T-helper 17 cell (primary cell): ENCODE data around the gene ITGAD. TPM values are rescaled to one million over a fixed set of nuclear protein-coding genes. Genes with fewer than 3 reads are reported as not detected.

Source experiments
- ATAC-seq: fragments of 150-1000 bp; cut with Tn5 transposase; 2 replicates; pipeline ENCODE4 v1.10.0; 2021; ENCODE audit warnings: mild to moderate bottlenecking, moderate library complexity
- DNase-seq, 3 donors: peaks; one replicate each; pipeline versions ENCODE4 v3.0.0 to v3.0.0-alpha.2; 2020 to 2021
- H3K9me3 ChIP-seq: one replicate; pipeline ENCODE4 v1.7.0; 2013; ENCODE audit warnings: low read length, mild to moderate bottlenecking; ENCODE audit not compliant: control insufficient read depth, poor library complexity, severe bottlenecking
- H3K27ac Mint-ChIP-seq: one replicate; pipeline ENCODE4 v1.8.0; 2022; ENCODE audit warnings: mild to moderate bottlenecking, moderate library complexity, mixed read lengths
- H3K27me3 Mint-ChIP-seq: one replicate; pipeline ENCODE4 v1.8.0; 2022; ENCODE audit warnings: mixed read lengths
- H3K36me3 Mint-ChIP-seq: one replicate; pipeline ENCODE4 v1.8.0; 2022; ENCODE audit warnings: low read depth, mixed read lengths
- H3K4me1 Mint-ChIP-seq: one replicate; pipeline ENCODE4 v1.8.0; 2022; ENCODE audit warnings: mild to moderate bottlenecking, mixed read lengths
- H3K4me3 Mint-ChIP-seq: one replicate; pipeline ENCODE4 v1.8.0; 2022; ENCODE audit warnings: mild to moderate bottlenecking, moderate library complexity, mixed read lengths
- total RNA-seq, 4 donors: library from RNA in 2 of 4; stranded (reverse) in 2 of 4; gene quantifications; one replicate each; pipeline ENCODE4 v1.2.3 and lab custom pipeline; 2022 to 2026

The ITGAD gene
- total RNA-seq, 2 donors from 2014 or later = not detected

- Mint-ChIP-seq H3K27ac (peak overlapping the region; percentile 83), H3K4me1 (peaks cover 33% of the 10 kb centered on the region), H3K4me3 (no peak overlapping the region), H3K36me3 (no peaks in the 10 kb centered on the region), H3K27me3 (no peaks in the 10 kb centered on the region)
- H3K9me3 ChIP-seq = no peaks in the 10 kb centered on the region
- DNase-seq = no peak
- no peak for ATAC-seq
Observed at GRCh38 chr16:31456988-31457360, 63.8 kb downstream of the ITGAD start.

- no peaks in the 10 kb centered on the region for H3K27me3 Mint-ChIP-seq
- no peaks in the 10 kb centered on the region for H3K36me3 Mint-ChIP-seq
- H3K4me3 Mint-ChIP-seq = peak overlapping the region; percentile 91
- DNase-seq = peak; percentile 49 to 57 (median 57)
- H3K9me3 ChIP-seq = no peaks in the 10 kb centered on the region
- peak; percentile 15 for ATAC-seq
- peak overlapping the region; percentile 83 for H3K27ac Mint-ChIP-seq
- H3K4me1 Mint-ChIP-seq = peaks cover 29% of the 10 kb centered on the region
Observed at GRCh38 chr16:31458073-31458843, 65.1 kb downstream of the ITGAD start.

- H3K36me3 Mint-ChIP-seq = peaks cover 2% of the 10 kb centered on the region
- no peaks in the 10 kb centered on the region for H3K27me3 Mint-ChIP-seq
- H3K4me1 Mint-ChIP-seq = peaks cover 24% of the 10 kb centered on the region
Observed at GRCh38 chr16:31458844-31459686, 65.9 kb downstream of the ITGAD start, which contains the start of gene ARMC5. Gene ARMC5, plus strand, starts transcription at chr16:31459501. Its CDS starts 24 bp downstream, at chr16:31459525.

GRCh38 chr16:31459687-31460581 is 66.8 kb downstream of the ITGAD start:
- Mint-ChIP-seq H3K27ac (peak overlapping the region; percentile 83), H3K4me3 (peak overlapping the region; percentile 91), H3K27me3 (no peaks in the 10 kb centered on the region), H3K4me1 (peaks cover 24% of the 10 kb centered on the region), H3K36me3 (peaks cover 2% of the 10 kb centered on the region)
- peak; percentile 100 for DNase-seq
- H3K9me3 ChIP-seq = no peaks in the 10 kb centered on the region
- ATAC-seq = peak; percentile 83

More at GRCh38 chr16:31458844-31459686, 65.9 kb downstream of the ITGAD start, which contains the start of gene ARMC5:
- ATAC-seq = peak; percentile 78
- Mint-ChIP-seq H3K27ac (peak within 1 kb of the TSS; percentile 83), H3K4me3 (peak within 1 kb of the TSS; percentile 91)
- peak; percentile 91 to 95 (median 91) for DNase-seq
- no peaks in the 10 kb centered on the region for H3K9me3 ChIP-seq

- Mint-ChIP-seq H3K27me3 (no peaks in the 10 kb centered on the region), H3K36me3 (peaks cover 2% of the 10 kb centered on the region), H3K4me3 (no peak overlapping the region), H3K4me1 (peaks cover 21% of the 10 kb centered on the region), H3K27ac (no peak overlapping the region)
- DNase-seq = no peak
- no peaks in the 10 kb centered on the region for H3K9me3 ChIP-seq
- ATAC-seq = no peak
Observed at GRCh38 chr16:31460582-31461002, 67.5 kb downstream of the ITGAD start.

GRCh38 chr16:31461201-31461920 is 68.2 kb downstream of the ITGAD start:
- no peak for DNase-seq
- Mint-ChIP-seq H3K4me3 (peak overlapping the region; percentile 45), H3K36me3 (peaks cover 2% of the 10 kb centered on the region), H3K27me3 (no peaks in the 10 kb centered on the region), H3K4me1 (peaks cover 19% of the 10 kb centered on the region), H3K27ac (no peak overlapping the region)
- H3K9me3 ChIP-seq = no peaks in the 10 kb centered on the region
- ATAC-seq = no peak

- peaks cover 2% of the 10 kb centered on the region for H3K36me3 Mint-ChIP-seq
- H3K4me1 Mint-ChIP-seq = peaks cover 24% of the 10 kb centered on the region
- ATAC-seq = no peak
- no peak overlapping the region for H3K27ac Mint-ChIP-seq
- no peaks in the 10 kb centered on the region for H3K27me3 Mint-ChIP-seq
- no peak for DNase-seq
- no peaks in the 10 kb centered on the region for H3K9me3 ChIP-seq
- H3K4me3 Mint-ChIP-seq = no peak overlapping the region
Observed at GRCh38 chr16:31461921-31462804, 69.0 kb downstream of the ITGAD start.

GRCh38 chr16:31464348-31464769 is 71.2 kb downstream of the ITGAD start:
- DNase-seq (no peak), ATAC-seq (no peak)
- no peak overlapping the region for H3K4me3 Mint-ChIP-seq
- H3K27ac Mint-ChIP-seq = no peak overlapping the region
- peaks cover 2% of the 10 kb centered on the region for H3K36me3 Mint-ChIP-seq
- H3K27me3 Mint-ChIP-seq = no peaks in the 10 kb centered on the region
- peaks cover 15% of the 10 kb centered on the region for H3K4me1 Mint-ChIP-seq
- H3K9me3 ChIP-seq = no peaks in the 10 kb centered on the region

GRCh38 chr16:31464781-31465260 is 71.7 kb downstream of the ITGAD start:
- peaks cover 2% of the 10 kb centered on the region for H3K36me3 Mint-ChIP-seq
- DNase-seq (no peak), ATAC-seq (no peak)
- H3K4me1 Mint-ChIP-seq = peaks cover 15% of the 10 kb centered on the region
- no peak overlapping the region for H3K27ac Mint-ChIP-seq
- no peaks in the 10 kb centered on the region for H3K27me3 Mint-ChIP-seq
- no peaks in the 10 kb centered on the region for H3K9me3 ChIP-seq
- no peak overlapping the region for H3K4me3 Mint-ChIP-seq

- H3K9me3 ChIP-seq = no peaks in the 10 kb centered on the region
- H3K4me1 Mint-ChIP-seq = peaks cover 10% of the 10 kb centered on the region
- H3K36me3 Mint-ChIP-seq = peaks cover 2% of the 10 kb centered on the region
- no peak for ATAC-seq
- DNase-seq = no peak
- no peak overlapping the region for H3K4me3 Mint-ChIP-seq
- no peaks in the 10 kb centered on the region for H3K27me3 Mint-ChIP-seq
- H3K27ac Mint-ChIP-seq = no peak overlapping the region
Observed at GRCh38 chr16:31465788-31466370, 72.7 kb downstream of the ITGAD start.

- H3K4me3 Mint-ChIP-seq = no peak overlapping the region
- DNase-seq (no peak), ATAC-seq (no peak)
- peaks cover 2% of the 10 kb centered on the region for H3K36me3 Mint-ChIP-seq
- H3K27me3 Mint-ChIP-seq = peaks cover 5% of the 10 kb centered on the region
- peak overlapping the region; percentile 54 for H3K27ac Mint-ChIP-seq
- H3K4me1 Mint-ChIP-seq = peaks cover 9% of the 10 kb centered on the region
- H3K9me3 ChIP-seq = no peaks in the 10 kb centered on the region
Observed at GRCh38 chr16:31466381-31466841, 73.3 kb downstream of the ITGAD start.
